ENCODE measurements around the gene ARFGEF2.

GRCh38 chr20:48926267-48926666 lies 4.8 kb downstream of the ARFGEF2 start:
- no peak for TF ChIP-seq CTCF (conservative IDR thresholded peaks at IDR 0.05; ENCODE audit: low read length)
- no peak for TF ChIP-seq EZH2phosphoT487 (IDR thresholded peaks at IDR 0.05; ENCODE audit: borderline replicate concordance)

Measured in Loucy (cell line).